Measurements from ENCODE around the gene RHBDL1. TPM values are rescaled to one million over a fixed set of nuclear protein-coding genes. Genes with fewer than 3 reads are reported as not detected.

The RHBDL1 gene
- total RNA-seq, 1 experiment from 2014 or later: 12.7 TPM

GRCh38 chr16:704552-705380, 29.3 kb downstream of the RHBDL1 start:
- Histone ChIP-seq H3K27ac (ENCODE audit: low read depth, low read length) (peak overlapping the region; percentile 87), H3K9me2 (ENCODE audit: insufficient read depth) (no peaks in the 10 kb centered on the region), H3K36me3 (ENCODE audit: control insufficient read depth in 1 of 2, insufficient read depth in 2 of 2, low read length in 2 of 2) (no peaks in the 10 kb centered on the region; a peak in 2 of 4 replicates), H3K4me3 (replicated peaks in 1 of 2; ENCODE audit: low read depth in 1 of 2, low read length in 2 of 2) (peak overlapping the region; percentile 77 to 92), H3K4me2 (ENCODE audit: low read length) (peak overlapping the region; percentile 97), H3K79me2 (ENCODE audit: insufficient read depth, low read length) (peaks cover 34% of the 10 kb centered on the region), H2AFZ (ENCODE audit: low read depth, low read length, poor library complexity, severe bottlenecking) (no peak overlapping the region), H4K20me1 (ENCODE audit: insufficient read depth) (no peaks in the 10 kb centered on the region), H3K27me3 (ENCODE audit: insufficient read depth, low read length) (no peaks in the 10 kb centered on the region), H3K9me3 (ENCODE audit: control insufficient read depth in 1 of 2, insufficient read depth in 1 of 2, low read depth in 1 of 2, low read length in 2 of 2) (no peaks in the 10 kb centered on the region), H3K4me1 (ENCODE audit: control insufficient read depth in 1 of 2, insufficient read depth in 2 of 2, low read length in 2 of 2) (peaks cover 0 to 22% of the 10 kb centered on the region in 2 experiments; a peak in 3 of 4 replicates), H3K9ac (ENCODE audit: low read length) (peak overlapping the region; percentile 91)
- DNase-seq (ENCODE audit: low read depth, low spot score) (no peak), ATAC-seq (peak; percentile 28)
- BruUV-seq (replicated peaks): no TSS peak
- intact Hi-C loops (cut with micrococcal nuclease): no loop called here
- ChIA-PET CTCF (interaction anchor here (0.6 kb wide), 1 partner anchor 9 kb away, joined by 3 read pairs; no protein-coding TSS in a partner anchor), RAD21 (ENCODE audit: low non-redundant PET in 1 of 2, low total read pairs in 2 of 2, uncharacterized antibody in 2 of 2, unreplicated experiment in 2 of 2) (no interaction called here), POLR2A (no interaction called here)
- TF ChIP-seq ZFX (IDR thresholded peaks at IDR 0.05): peak; percentile 78
- no peak for TF ChIP-seq EZH2 (IDR thresholded peaks at IDR 0.05)
- TF ChIP-seq, protein P1, sequence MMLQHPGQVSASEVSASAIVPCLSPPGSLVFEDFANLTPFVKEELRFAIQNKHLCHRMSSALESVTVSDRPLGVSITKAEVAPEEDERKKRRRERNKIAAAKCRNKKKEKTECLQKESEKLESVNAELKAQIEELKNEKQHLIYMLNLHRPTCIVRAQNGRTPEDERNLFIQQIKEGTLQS (IDR thresholded peaks at IDR 0.05): no peak
- TF ChIP-seq, protein P2, sequence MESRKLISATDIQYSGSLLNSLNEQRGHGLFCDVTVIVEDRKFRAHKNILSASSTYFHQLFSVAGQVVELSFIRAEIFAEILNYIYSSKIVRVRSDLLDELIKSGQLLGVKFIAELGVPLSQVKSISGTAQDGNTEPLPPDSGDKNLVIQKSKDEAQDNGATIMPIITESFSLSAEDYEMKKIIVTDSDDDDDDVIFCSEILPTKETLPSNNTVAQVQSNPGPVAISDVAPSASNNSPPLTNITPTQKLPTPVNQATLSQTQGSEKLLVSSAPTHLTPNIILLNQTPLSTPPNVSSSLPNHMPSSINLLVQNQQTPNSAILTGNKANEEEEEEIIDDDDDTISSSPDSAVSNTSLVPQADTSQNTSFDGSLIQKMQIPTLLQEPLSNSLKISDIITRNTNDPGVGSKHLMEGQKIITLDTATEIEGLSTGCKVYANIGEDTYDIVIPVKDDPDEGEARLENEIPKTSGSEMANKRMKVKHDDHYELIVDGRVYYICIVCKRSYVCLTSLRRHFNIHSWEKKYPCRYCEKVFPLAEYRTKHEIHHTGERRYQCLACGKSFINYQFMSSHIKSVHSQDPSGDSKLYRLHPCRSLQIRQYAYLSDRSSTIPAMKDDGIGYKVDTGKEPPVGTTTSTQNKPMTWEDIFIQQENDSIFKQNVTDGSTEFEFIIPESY (IDR thresholded peaks at IDR 0.05; ENCODE audit: extremely low read depth, insufficient replicate concordance, low read length): no peak
- no peak for TF ChIP-seq ELF1 (IDR thresholded peaks at IDR 0.05; ENCODE audit: borderline replicate concordance, low read depth)
- no peak for TF ChIP-seq TCF7L2 (IDR thresholded peaks at IDR 0.05; ENCODE audit: borderline replicate concordance, extremely low read depth, insufficient read depth, insufficient read length)
- no peak for TF ChIP-seq FOSL1 (IDR thresholded peaks at IDR 0.05; ENCODE audit: low read depth)
- TF ChIP-seq POLR2AphosphoS5 (IDR thresholded peaks at IDR 0.05; ENCODE audit: low read depth, low read length): 0 out of 2 replicates have a peak, but pooled peaks have one; percentile 11

All from HCT116 (cell line).